Vagina (tissue), 2 donors: ENCODE data around the gene RBM44.

Experiments
- CTCF ChIP-seq, 3 experiments: fragments of 450-650 bp in 2 of 3; fragments of 200-600 bp in 1 of 3; sonication (generic) in 1 of 3; IDR thresholded peaks; one replicate each; pipeline ENCODE4 v1.5.1; 2017 to 2019; ENCODE audit warnings: antibody characterized with exemption in 3 of 3, mild to moderate bottlenecking in 2 of 3, moderate library complexity in 2 of 3
- POLR2AphosphoS5 ChIP-seq, 2 donors: sonication (generic); formaldehyde crosslinking; IDR thresholded peaks; one replicate each; pipeline ENCODE4 v1.9.0; 2017; ENCODE audit warnings: antibody characterized with exemption in 2 of 2, mild to moderate bottlenecking in 2 of 2, low read depth in 1 of 2; ENCODE audit not compliant: insufficient read depth in 1 of 2

DNA sequence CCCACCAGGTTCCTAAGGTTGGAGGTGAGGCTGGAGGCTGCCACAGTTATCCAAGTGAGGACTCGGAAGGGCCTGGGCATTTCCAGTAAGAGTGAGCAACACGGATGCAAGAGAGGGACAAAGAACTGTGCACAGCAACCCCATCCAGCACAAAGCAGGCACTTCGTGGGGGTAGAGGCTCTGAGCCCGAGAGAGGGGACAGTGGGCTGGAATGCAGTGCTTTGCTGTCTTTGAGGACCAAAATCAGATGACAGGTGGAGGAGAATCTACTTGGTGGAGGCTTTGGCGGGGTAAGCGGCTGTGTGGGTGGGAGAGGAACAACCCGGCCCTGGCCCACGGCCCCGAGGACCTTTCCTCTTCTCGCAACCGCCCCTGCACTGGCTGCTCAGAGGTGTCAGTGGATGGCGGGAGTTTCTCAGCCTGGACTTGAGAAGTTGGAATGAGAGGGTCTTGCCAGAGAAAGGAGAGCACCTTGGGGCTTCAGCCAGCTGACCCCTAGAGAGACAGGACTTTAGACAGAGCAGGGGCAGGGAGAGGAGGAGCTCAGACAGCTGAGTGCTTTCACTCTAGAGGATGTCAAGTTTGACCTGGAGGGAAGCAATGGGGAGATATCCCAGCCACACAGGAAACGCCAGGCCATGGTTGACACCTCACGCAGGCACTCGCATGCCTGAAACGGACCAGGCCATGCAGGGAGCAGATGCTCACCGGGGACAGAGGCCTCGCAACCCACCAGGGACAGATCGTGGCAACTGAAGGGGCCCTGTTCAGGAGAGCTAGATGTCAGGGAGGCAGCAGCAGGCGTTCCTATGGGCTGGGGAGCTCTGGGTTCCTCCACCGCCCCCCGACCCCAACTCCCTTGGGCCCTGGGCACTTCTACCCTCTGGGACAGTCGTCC, 72.4 kb downstream of the RBM44 start:
- TF ChIP-seq CTCF (IDR thresholded peaks at IDR 0.05) (no peak), POLR2AphosphoS5 (IDR thresholded peaks at IDR 0.05; ENCODE audit: insufficient read depth in 1 of 2, low read depth in 1 of 2) (no peak)
